A549 (cell line): ENCODE data around the gene CDH26. TPM values are rescaled to one million over a fixed set of nuclear protein-coding genes. Genes with fewer than 3 reads are reported as not detected.
A peak's percentile ranks its signal among the peaks of the same experiment; 100 is the strongest.

Source experiments
- ATAC-seq, 2 experiments: fragments of 200-7000 bp in 1 of 2; fragments of >200 bp in 1 of 2; cut with Nextera tagmentation in 1 of 2; cut with Tn5 transposase in 1 of 2; 3 replicates each; pipeline versions ENCODE4 v1.8.0 to v1.9.1; 2018 to 2020; ENCODE audit warnings: mild to moderate bottlenecking in 1 of 2, moderate library complexity in 1 of 2
- CTCF ChIA-PET: fragments of 300-600 bp; sonication (Branson Sonifier 250); formaldehyde crosslinking; extraction: SDS; loops from one replicate; lab custom pipeline; 2021; ENCODE audit warnings: antibody characterized with exemption, inconsistent platforms; lab: Yijun Ruan, JAX
- POLR2A ChIA-PET: fragments of 350-600 bp; formaldehyde crosslinking; extraction: SDS; loops from one replicate; lab custom pipeline; 2021; ENCODE audit warnings: antibody characterized with exemption, inconsistent platforms; lab: Yijun Ruan, JAX
- DNase-seq, 2 experiments: peaks; one replicate each; pipeline versions ENCODE4 v3.0.0 to v3.0.0-alpha.2; 2011 to 2016; ENCODE audit warnings: low read depth in 1 of 2, low spot score in 1 of 2
- FAIRE-seq: peaks from 2 replicates; lab custom pipeline; 2011; peaks lifted over from hg19 to GRCh38; lab: Jason Lieb, UNC
- H3K27ac ChIP-seq, 2 experiments: fragments of >200 bp; sonication (Bioruptor Twin); formaldehyde crosslinking; 3 replicates each; pipeline ENCODE4 v1.5.1; 2016 to 2017
- H3K4me1 ChIP-seq: fragments of >200 bp; sonication (Bioruptor Twin); formaldehyde crosslinking; 3 replicates; pipeline ENCODE4 v1.6.1; 2016
- H3K4me2 ChIP-seq: fragments of >200 bp; sonication (Bioruptor Twin); formaldehyde crosslinking; 3 replicates; pipeline ENCODE4 v1.6.1; 2016
- H3K4me3 ChIP-seq: fragments of >200 bp; sonication (Bioruptor Twin); formaldehyde crosslinking; 3 replicates; pipeline ENCODE4 v1.5.1; 2016
- H3K9me3 ChIP-seq: fragments of >200 bp; sonication (Bioruptor Twin); formaldehyde crosslinking; 3 replicates; pipeline ENCODE4 v1.6.1; 2016
- BHLHE40 ChIP-seq: IDR thresholded peaks from 2 replicates; pipeline ENCODE4 v1.6.1; 2012; ENCODE audit warnings: low read depth, low read length, inconsistent platforms
- CBX8 ChIP-seq: fragments of 200-600 bp; sonication (generic); IDR thresholded peaks from 2 replicates; pipeline ENCODE4 v1.6.1; 2016
- HEYL ChIP-seq: fragments of 250-450 bp; sonication (Bioruptor Pico); IDR thresholded peaks from 2 replicates; pipeline ENCODE4 v1.8.0; 2021; ENCODE audit warnings: mild to moderate bottlenecking, moderate library complexity
- KDM1A ChIP-seq: fragments of 200-600 bp; sonication (generic); IDR thresholded peaks from 2 replicates; pipeline ENCODE4 v1.6.1; 2016; ENCODE audit warnings: low read depth, mild to moderate bottlenecking
- KDM5A ChIP-seq: fragments of 200-600 bp; sonication (generic); IDR thresholded peaks from 2 replicates; pipeline ENCODE4 v1.6.1; 2016; ENCODE audit warnings: antibody characterized with exemption, mild to moderate bottlenecking
- NPAS2 ChIP-seq: fragments of 250-450 bp; sonication (Bioruptor Pico); IDR thresholded peaks from 2 replicates; pipeline ENCODE4 v1.8.0; 2022; ENCODE audit warnings: mild to moderate bottlenecking, moderate library complexity, borderline replicate concordance
- POLR2A ChIP-seq: IDR thresholded peaks from 2 replicates; pipeline ENCODE4 v1.6.1; 2012; ENCODE audit warnings: mild to moderate bottlenecking, low read length
- RCOR1 ChIP-seq: fragments of 150-350 bp; IDR thresholded peaks from 2 replicates; pipeline ENCODE4 v1.6.1; 2014; ENCODE audit warnings: antibody characterized with exemption, low read length, low read depth
- SREBF2 ChIP-seq: fragments of 450-650 bp; IDR thresholded peaks from 2 replicates; pipeline ENCODE4 v1.6.1; 2014; ENCODE audit warnings: mild to moderate bottlenecking, moderate library complexity
- ZC3H11A ChIP-seq: fragments of 450-650 bp; IDR thresholded peaks from 2 replicates; pipeline ENCODE4 v1.6.1; 2014; ENCODE audit warnings: antibody characterized with exemption, mild to moderate bottlenecking
- WGBS: methylation state at CpG from one replicate; pipeline ENCODE4 v1.1.6; 2017; ENCODE audit errors: missing lambda C conversion rate; 5-methylcytosine and 5-hydroxymethylcytosine counted together
- polyA plus RNA-seq, 4 experiments: library from polyadenylated mRNA; depleted of rRNA in 3 of 4; stranded (reverse); fragments of >200 nt; fragmentation: RNase III in 1 of 4; extraction: RNeasy Plus Mini Kit Qiagen cat#74134 plus additional on column Dnase treatment in 1 of 4; gene quantifications; 2 replicates in 3 of 4; 3 replicates in 1 of 4; pipeline ENCODE4 v1.2.3, GENCODE V29; 2011 to 2017
- TF ChIP-seq, protein P1 (sequence below): IDR thresholded peaks from 2 replicates; pipeline ENCODE4 v1.6.1; 2012; ENCODE audit warnings: low read depth, borderline replicate concordance
- TF ChIP-seq, protein P2 (sequence below): fragments of 200-600 bp; sonication (generic); IDR thresholded peaks from 2 replicates; pipeline ENCODE4 v1.6.1; 2016; ENCODE audit warnings: antibody characterized with exemption, mild to moderate bottlenecking, moderate library complexity
- TF ChIP-seq, protein P3 (sequence below): fragments of >200 bp; sonication (Bioruptor Twin); formaldehyde crosslinking; IDR thresholded peaks from 2 replicates; pipeline ENCODE4 v1.6.1; 2016
- TF ChIP-seq, protein P4 (sequence below): fragments of >200 bp; sonication (Bioruptor Twin); formaldehyde crosslinking; IDR thresholded peaks from 3 replicates; pipeline ENCODE4 v1.5.1; 2016

Gene CDH26
- polyA plus RNA-seq, 2 of the 4 experiments (the other 2 are of a cell fraction): 0.27 to 0.57 TPM

DNA sequence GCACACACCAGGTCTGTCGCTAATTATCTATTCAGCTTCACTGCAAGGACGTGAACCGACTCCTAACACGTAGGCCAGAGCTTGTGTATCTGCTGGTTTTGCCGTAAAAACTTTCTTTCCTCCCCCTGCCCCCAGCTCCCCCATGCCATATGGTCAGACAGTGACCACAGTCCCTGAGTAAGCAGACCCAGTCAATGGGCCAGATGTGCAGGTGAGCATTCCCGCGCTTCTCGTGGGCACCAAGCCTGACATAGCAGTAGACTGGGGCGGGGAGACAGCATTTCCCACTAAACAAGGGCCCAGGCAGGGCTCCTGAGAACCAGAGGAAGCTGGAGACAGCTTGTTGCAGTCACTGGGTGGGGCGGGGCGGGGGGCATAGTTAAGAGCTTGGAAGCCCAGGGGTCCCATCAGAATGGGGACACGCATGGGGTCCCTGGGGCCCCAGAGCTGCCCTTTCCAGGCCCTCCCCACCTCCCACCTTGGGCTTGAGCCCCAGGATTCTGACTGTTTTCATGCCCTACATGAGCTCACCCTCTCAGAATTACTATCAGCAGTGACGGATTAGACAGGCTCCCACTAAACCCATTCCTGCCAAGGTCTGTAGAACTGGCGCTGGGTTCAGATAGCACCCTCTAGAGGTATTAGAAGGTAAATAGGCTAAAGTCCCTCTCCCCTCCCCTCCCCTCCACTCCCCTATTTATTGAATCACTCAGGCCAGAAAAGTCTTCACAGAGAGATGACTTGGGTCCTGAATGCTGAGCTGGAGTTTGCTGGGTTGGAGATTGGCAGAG is 51.8 kb downstream of the CDH26 start:
- POLR2A ChIA-PET: no interaction called here
- H3K9me3 ChIP-seq: no peaks in the 10 kb centered on the region
- DNase-seq (no peak), FAIRE-seq (no peak), ATAC-seq (peak in 1 of 2 experiments; percentile 55; a peak in 3 of 6 replicates)
- CTCF ChIA-PET: interaction anchor here (0.8 to 1.5 kb wide), 5 partner anchors 8 to 1865 kb away, joined by 3 to 5 read pairs (median 4); no protein-coding TSS in a partner anchor
- no peak overlapping the region for H3K27ac ChIP-seq
- H3K4me1 ChIP-seq: no peaks in the 10 kb centered on the region
- TF ChIP-seq, protein P1, sequence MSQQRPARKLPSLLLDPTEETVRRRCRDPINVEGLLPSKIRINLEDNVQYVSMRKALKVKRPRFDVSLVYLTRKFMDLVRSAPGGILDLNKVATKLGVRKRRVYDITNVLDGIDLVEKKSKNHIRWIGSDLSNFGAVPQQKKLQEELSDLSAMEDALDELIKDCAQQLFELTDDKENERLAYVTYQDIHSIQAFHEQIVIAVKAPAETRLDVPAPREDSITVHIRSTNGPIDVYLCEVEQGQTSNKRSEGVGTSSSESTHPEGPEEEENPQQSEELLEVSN: no peak
- TF ChIP-seq, protein P2, sequence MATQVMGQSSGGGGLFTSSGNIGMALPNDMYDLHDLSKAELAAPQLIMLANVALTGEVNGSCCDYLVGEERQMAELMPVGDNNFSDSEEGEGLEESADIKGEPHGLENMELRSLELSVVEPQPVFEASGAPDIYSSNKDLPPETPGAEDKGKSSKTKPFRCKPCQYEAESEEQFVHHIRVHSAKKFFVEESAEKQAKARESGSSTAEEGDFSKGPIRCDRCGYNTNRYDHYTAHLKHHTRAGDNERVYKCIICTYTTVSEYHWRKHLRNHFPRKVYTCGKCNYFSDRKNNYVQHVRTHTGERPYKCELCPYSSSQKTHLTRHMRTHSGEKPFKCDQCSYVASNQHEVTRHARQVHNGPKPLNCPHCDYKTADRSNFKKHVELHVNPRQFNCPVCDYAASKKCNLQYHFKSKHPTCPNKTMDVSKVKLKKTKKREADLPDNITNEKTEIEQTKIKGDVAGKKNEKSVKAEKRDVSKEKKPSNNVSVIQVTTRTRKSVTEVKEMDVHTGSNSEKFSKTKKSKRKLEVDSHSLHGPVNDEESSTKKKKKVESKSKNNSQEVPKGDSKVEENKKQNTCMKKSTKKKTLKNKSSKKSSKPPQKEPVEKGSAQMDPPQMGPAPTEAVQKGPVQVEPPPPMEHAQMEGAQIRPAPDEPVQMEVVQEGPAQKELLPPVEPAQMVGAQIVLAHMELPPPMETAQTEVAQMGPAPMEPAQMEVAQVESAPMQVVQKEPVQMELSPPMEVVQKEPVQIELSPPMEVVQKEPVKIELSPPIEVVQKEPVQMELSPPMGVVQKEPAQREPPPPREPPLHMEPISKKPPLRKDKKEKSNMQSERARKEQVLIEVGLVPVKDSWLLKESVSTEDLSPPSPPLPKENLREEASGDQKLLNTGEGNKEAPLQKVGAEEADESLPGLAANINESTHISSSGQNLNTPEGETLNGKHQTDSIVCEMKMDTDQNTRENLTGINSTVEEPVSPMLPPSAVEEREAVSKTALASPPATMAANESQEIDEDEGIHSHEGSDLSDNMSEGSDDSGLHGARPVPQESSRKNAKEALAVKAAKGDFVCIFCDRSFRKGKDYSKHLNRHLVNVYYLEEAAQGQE: no peak
- TF ChIP-seq, protein P3, sequence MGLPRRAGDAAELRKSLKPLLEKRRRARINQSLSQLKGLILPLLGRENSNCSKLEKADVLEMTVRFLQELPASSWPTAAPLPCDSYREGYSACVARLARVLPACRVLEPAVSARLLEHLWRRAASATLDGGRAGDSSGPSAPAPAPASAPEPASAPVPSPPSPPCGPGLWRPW: no peak
- TF ChIP-seq SREBF2 (no peak), NPAS2 (no peak), CBX8 (no peak), RCOR1 (no peak), HEYL (CRISPR knock-in tag) (no peak), KDM1A (no peak), BHLHE40 (no peak)
- TF ChIP-seq, protein P4, sequence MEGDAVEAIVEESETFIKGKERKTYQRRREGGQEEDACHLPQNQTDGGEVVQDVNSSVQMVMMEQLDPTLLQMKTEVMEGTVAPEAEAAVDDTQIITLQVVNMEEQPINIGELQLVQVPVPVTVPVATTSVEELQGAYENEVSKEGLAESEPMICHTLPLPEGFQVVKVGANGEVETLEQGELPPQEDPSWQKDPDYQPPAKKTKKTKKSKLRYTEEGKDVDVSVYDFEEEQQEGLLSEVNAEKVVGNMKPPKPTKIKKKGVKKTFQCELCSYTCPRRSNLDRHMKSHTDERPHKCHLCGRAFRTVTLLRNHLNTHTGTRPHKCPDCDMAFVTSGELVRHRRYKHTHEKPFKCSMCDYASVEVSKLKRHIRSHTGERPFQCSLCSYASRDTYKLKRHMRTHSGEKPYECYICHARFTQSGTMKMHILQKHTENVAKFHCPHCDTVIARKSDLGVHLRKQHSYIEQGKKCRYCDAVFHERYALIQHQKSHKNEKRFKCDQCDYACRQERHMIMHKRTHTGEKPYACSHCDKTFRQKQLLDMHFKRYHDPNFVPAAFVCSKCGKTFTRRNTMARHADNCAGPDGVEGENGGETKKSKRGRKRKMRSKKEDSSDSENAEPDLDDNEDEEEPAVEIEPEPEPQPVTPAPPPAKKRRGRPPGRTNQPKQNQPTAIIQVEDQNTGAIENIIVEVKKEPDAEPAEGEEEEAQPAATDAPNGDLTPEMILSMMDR: no peak
- WGBS: 57% methylated on average over 10 of the region's 14 CpGs
- H3K4me3 ChIP-seq: no peak overlapping the region
- H3K4me2 ChIP-seq: no peak overlapping the region

DNA sequence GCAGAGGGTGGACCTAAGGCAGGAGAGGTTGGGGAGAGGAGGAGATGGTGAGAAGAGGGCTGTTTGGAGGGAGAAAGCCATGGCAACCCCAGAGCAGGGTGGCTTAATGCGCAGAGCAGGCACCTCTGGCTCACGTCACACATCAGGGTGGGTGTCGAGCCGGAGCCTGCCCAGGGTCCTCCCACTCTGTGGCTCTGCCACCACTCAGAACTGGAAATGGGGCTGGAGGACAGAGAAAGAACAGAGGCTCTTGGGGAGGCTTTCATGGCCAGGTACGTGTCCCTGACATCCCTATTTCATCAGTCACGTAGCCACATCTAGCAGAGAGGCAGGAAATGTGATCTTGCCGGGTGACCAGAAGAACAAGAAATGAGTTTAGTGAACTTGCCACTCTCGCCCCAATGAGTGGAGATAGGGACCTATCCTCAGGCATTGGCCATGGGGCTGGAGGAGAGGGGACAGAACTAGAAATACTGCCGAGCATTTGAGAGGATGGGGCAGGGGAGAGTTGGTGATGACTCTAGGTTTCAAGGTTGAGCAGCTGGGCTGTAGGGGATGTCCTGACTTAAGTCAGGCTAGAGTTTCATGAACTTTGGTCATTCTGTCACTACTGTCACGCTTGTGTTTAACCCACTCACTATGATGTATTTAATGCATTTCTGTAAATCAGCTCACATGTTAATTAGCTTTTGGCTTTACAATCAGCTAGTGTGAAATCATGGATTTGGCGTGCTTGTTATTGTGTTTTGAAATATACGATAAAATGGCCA is 52.7 kb downstream of the CDH26 start:
- Histone ChIP-seq H3K4me1 (no peaks in the 10 kb centered on the region), H3K4me2 (no peak overlapping the region), H3K9me3 (peaks cover 4% of the 10 kb centered on the region; the same call in 2 of the 3 replicates), H3K4me3 (no peak overlapping the region), H3K27ac (no peak overlapping the region)
- ChIA-PET POLR2A (no interaction called here), CTCF (interaction anchor here (1.2 to 1.4 kb wide), 2 partner anchors 47 to 62 kb away, joined by 5 read pairs; no protein-coding TSS in a partner anchor)
- ATAC-seq (no peak), FAIRE-seq (no peak), DNase-seq (no peak)
- WGBS: 56% methylated on average over 12 of the region's 12 CpGs
- TF ChIP-seq POLR2A (no peak), KDM5A (no peak), RCOR1 (no peak), ZC3H11A (no peak)
